Endothelial cell (in vitro differentiated cells): ENCODE measurements around the gene UPB1. TPM values are rescaled to one million over a fixed set of nuclear protein-coding genes. Genes with fewer than 3 reads are reported as not detected.
A peak's percentile ranks its signal among the peaks of the same experiment; 100 is the strongest.

ENCODE experiments used
- DNase-seq: peaks from one replicate; pipeline ENCODE4 v3.0.0; 2021; ENCODE audit warnings: low spot score
- H3K27ac Mint-ChIP-seq: one replicate; pipeline ENCODE4 v1.8.0; 2021; ENCODE audit warnings: mixed read lengths, inconsistent platforms; ENCODE audit not compliant: unreplicated experiment
- H3K27me3 Mint-ChIP-seq: one replicate; pipeline ENCODE4 v1.8.0; 2021; ENCODE audit warnings: mild to moderate bottlenecking, moderate library complexity, mixed read lengths, inconsistent platforms; ENCODE audit not compliant: unreplicated experiment
- H3K36me3 Mint-ChIP-seq: one replicate; pipeline ENCODE4 v1.8.0; 2021; ENCODE audit warnings: mild to moderate bottlenecking, low read depth, mixed read lengths, inconsistent platforms; ENCODE audit not compliant: unreplicated experiment
- H3K4me1 Mint-ChIP-seq: one replicate; pipeline ENCODE4 v1.8.0; 2021; ENCODE audit warnings: mild to moderate bottlenecking, mixed read lengths, inconsistent platforms; ENCODE audit not compliant: unreplicated experiment
- H3K4me3 Mint-ChIP-seq: one replicate; pipeline ENCODE4 v1.8.0; 2021; ENCODE audit warnings: mild to moderate bottlenecking, mixed read lengths, inconsistent platforms; ENCODE audit not compliant: unreplicated experiment
- H3K9me3 Mint-ChIP-seq: one replicate; pipeline ENCODE4 v1.8.0; 2021; ENCODE audit warnings: mixed read lengths, inconsistent platforms; ENCODE audit not compliant: unreplicated experiment
- total RNA-seq: library from RNA; stranded (reverse); fragmentation: NEBNext Ultra II Directional; extraction: Animal tissue kit (Norgen Biotek cat#: 25700); gene quantifications from one replicate; pipeline ENCODE4 v1.2.1, GENCODE V29; 2021; ENCODE audit not compliant: unreplicated experiment
- TF ChIP-seq, protein P1 (sequence below): fragments of 200-600 bp; sonication (generic); IDR thresholded peaks from one replicate; pipeline ENCODE4 v1.5.0; 2021; ENCODE audit warnings: antibody characterized with exemption; ENCODE audit not compliant: unreplicated experiment

UPB1 gene
- total RNA-seq, 1 donor from 2014 or later = 0.13 TPM

DNA sequence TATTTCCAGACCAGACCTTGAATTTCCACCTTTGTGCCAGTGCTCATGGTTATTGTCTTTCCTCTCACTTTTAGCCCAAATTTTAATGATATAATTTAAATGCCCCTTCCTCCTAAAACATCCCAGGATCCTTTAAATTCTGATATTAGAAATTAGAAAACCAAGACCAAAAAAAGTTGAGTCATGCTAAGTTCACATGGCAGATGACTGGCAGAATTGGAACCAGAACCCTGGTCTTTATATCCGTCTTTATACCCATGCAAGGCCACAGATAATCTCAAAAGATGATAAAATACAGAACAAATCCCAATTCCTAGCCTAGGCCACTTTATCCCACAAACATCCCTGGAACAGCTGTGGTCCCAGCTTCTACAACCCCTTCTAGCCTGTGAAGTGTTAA lies 41.3 kb upstream of the UPB1 start:
- no peaks in the 10 kb centered on the region for H3K9me3 Mint-ChIP-seq
- H3K4me3 Mint-ChIP-seq = no peak overlapping the region
- H3K36me3 Mint-ChIP-seq = no peaks in the 10 kb centered on the region
- TF ChIP-seq, protein P1, sequence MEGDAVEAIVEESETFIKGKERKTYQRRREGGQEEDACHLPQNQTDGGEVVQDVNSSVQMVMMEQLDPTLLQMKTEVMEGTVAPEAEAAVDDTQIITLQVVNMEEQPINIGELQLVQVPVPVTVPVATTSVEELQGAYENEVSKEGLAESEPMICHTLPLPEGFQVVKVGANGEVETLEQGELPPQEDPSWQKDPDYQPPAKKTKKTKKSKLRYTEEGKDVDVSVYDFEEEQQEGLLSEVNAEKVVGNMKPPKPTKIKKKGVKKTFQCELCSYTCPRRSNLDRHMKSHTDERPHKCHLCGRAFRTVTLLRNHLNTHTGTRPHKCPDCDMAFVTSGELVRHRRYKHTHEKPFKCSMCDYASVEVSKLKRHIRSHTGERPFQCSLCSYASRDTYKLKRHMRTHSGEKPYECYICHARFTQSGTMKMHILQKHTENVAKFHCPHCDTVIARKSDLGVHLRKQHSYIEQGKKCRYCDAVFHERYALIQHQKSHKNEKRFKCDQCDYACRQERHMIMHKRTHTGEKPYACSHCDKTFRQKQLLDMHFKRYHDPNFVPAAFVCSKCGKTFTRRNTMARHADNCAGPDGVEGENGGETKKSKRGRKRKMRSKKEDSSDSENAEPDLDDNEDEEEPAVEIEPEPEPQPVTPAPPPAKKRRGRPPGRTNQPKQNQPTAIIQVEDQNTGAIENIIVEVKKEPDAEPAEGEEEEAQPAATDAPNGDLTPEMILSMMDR = no peak
- H3K27me3 Mint-ChIP-seq = peaks cover 6% of the 10 kb centered on the region
- peaks cover 30% of the 10 kb centered on the region for H3K4me1 Mint-ChIP-seq
- no peak overlapping the region for H3K27ac Mint-ChIP-seq
- DNase-seq = no peak

DNA sequence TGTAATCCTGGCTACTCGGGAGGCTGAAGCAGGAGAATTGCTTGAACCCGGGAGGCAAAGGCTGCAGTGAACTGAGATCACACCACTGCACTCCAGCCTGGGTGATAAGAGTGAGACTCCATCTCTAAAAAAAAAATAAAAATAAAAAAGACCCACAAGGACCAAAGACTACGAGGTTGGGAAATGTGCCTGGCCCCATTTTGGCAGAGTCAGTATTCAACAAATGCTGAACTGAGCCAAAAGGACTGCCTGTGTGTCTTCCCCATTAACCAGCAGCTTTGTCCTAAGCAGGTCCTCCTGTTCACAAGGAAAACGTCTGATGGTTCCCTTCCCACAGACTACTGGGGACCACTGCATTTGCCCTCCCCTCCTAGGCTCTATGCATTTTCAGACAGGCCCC lies 40.1 kb upstream of the UPB1 start:
- TF ChIP-seq, protein P1 = no peak
- H3K27ac Mint-ChIP-seq = no peak overlapping the region
- no peaks in the 10 kb centered on the region for H3K36me3 Mint-ChIP-seq
- no peaks in the 10 kb centered on the region for H3K9me3 Mint-ChIP-seq
- peaks cover 3% of the 10 kb centered on the region for H3K27me3 Mint-ChIP-seq
- no peak for DNase-seq
- peaks cover 30% of the 10 kb centered on the region for H3K4me1 Mint-ChIP-seq
- H3K4me3 Mint-ChIP-seq = no peak overlapping the region

DNA sequence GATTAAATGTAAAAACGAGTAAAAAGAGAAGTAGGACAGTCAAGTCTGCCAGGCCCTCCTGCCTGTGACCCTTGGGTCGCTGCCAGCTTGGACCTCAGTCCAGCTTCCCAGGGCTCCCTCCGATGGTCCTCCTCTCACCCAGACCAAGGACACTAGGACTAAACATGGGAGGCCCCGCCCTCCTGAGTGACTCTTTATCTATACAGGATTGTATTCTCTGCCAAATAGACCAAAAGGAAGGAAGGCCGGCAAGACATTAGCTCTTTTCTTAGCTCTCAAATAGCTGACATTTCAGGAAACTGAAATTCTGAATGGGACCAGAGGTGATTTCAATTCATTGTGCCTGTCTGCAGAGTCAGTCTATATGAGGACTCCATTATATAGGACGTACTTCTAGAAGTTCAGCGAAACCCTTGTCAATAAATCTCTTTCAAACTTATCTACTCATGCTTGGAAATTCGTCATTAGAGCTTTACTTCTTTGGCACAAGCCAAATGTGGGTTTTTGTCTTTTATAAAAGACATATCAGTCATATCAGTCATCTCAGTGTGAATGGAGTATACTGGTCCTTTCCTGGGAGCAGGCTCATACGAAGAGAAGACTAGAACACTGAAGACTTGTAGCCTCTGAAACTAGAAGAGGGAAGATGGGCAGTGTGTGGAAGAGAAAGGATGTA lies 39.2 kb upstream of the UPB1 start:
- Mint-ChIP-seq H3K36me3 (no peaks in the 10 kb centered on the region), H3K4me3 (no peak overlapping the region)
- DNase-seq = no peak

DNA sequence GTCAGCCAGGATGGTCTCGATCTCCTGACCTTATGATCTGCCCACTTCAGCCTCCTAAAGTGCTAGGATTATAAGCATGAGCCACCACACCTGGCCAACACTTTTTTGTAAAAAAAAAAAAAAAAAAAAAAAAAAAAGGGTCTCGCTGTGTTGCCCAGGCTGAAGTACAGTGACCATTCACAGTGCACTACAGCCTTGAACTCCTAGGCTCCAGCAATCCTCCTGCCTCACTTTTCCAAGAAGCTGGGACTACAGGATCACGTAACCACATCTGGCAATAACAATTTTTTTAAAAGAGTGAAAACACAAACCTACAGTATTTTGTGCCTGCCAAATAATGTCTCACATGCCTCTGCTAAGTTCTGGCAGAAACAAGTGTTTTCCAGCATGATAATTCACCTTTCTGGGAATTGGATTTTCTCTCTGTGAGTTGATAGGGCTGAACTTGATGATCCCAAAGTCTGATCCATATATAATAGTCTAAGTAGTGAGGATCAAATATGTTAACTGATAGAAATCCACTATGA lies 37.2 kb upstream of the UPB1 start:
- H3K4me1 Mint-ChIP-seq = peaks cover 37% of the 10 kb centered on the region
- no peak overlapping the region for H3K4me3 Mint-ChIP-seq
- H3K27ac Mint-ChIP-seq = no peak overlapping the region
- TF ChIP-seq, protein P1 = no peak
- peaks cover 4% of the 10 kb centered on the region for H3K27me3 Mint-ChIP-seq
- H3K9me3 Mint-ChIP-seq = no peaks in the 10 kb centered on the region
- no peaks in the 10 kb centered on the region for H3K36me3 Mint-ChIP-seq
- DNase-seq = no peak

More for the DNA sequence above, 39.2 kb upstream of the UPB1 start:
- H3K4me1 Mint-ChIP-seq = peaks cover 31% of the 10 kb centered on the region
- no peaks in the 10 kb centered on the region for H3K9me3 Mint-ChIP-seq
- TF ChIP-seq, protein P1 = no peak
- peaks cover 3% of the 10 kb centered on the region for H3K27me3 Mint-ChIP-seq
- H3K27ac Mint-ChIP-seq = no peak overlapping the region

DNA sequence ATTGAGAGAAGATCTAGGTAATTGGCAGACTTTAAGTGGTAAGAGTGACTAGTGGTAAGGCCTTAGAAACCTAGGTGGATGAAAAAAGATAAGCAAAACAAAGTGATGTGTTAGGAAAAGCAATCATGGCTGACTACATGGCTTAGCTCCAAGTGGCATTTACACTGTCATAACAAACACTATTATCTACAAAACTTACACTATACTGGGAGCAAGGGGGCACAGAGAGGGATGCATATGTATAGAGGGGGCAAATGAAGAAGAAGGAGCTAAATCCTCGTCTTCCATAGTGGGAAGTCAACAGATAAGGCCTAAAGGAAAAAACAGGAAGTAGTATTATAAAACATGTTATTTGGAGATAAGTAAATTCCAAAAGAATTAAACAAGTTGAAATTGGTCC lies 35.2 kb upstream of the UPB1 start:
- no peak for DNase-seq
- H3K27me3 Mint-ChIP-seq = peaks cover 5% of the 10 kb centered on the region
- H3K4me1 Mint-ChIP-seq = peaks cover 37% of the 10 kb centered on the region
- TF ChIP-seq, protein P1 = no peak
- H3K27ac Mint-ChIP-seq = peak overlapping the region; percentile 68
- no peak overlapping the region for H3K4me3 Mint-ChIP-seq
- no peaks in the 10 kb centered on the region for H3K36me3 Mint-ChIP-seq
- no peaks in the 10 kb centered on the region for H3K9me3 Mint-ChIP-seq
